Renal pelvis (tissue), 3 donors: ENCODE results near the gene TNIP2. TPM values are rescaled to one million over a fixed set of nuclear protein-coding genes. Genes with fewer than 3 reads are reported as not detected.

Source experiments
- polyA plus RNA-seq, 3 donors: library from polyadenylated mRNA; unstranded; fragments of 120-200 nt; gene quantifications; one replicate each; pipeline ENCODE4 v1.2.1, GENCODE V29; 2013; ENCODE audit not compliant: insufficient read length in 3 of 3

Gene TNIP2
- polyA plus RNA-seq, 3 donors: 23.1 to 24.3 (median 23.9) TPM

Other genes starting within 250 kb of the TNIP2 start
- gene FAM193A, start 219.7 kb downstream of the TNIP2 start, polyA plus RNA-seq: 10 to 100 TPM; 28.7 to 30.5 (median 28.9) TPM
- 10 to 100 TPM; 36.8 to 56.6 (median 46.1) TPM for gene SH3BP2, start 36.7 kb upstream of the TNIP2 start, polyA plus RNA-seq
- gene ADD1, start 87.5 kb upstream of the TNIP2 start, polyA plus RNA-seq: 100 to 1,000 TPM; 261 to 290 (median 281) TPM
- 10 to 100 TPM; 29.7 to 32.9 (median 32.6) TPM for gene NOP14, start 207.1 kb upstream of the TNIP2 start, polyA plus RNA-seq
- gene GRK4, start 207.2 kb upstream of the TNIP2 start, polyA plus RNA-seq: 10 to 100 TPM in 1 of 3 donors, 1 to 10 TPM in 2; 7.9 to 11.5 (median 8.8) TPM